HEK293T (cell line): ENCODE data around the gene DR1.

Experiments
- L3MBTL2 ChIP-seq: fragments of 450-650 bp; conservative IDR thresholded peaks from 2 replicates; pipeline ENCODE4 v1.6.1; 2016; ENCODE audit warnings: mild to moderate bottlenecking
- TARDBP ChIP-seq: fragments of 450-650 bp; IDR thresholded peaks from 2 replicates; pipeline ENCODE4 v1.6.1; 2016
- ZNF384 ChIP-seq: fragments of 450-650 bp; IDR thresholded peaks from 2 replicates; pipeline ENCODE4 v1.6.1; 2016

DNA sequence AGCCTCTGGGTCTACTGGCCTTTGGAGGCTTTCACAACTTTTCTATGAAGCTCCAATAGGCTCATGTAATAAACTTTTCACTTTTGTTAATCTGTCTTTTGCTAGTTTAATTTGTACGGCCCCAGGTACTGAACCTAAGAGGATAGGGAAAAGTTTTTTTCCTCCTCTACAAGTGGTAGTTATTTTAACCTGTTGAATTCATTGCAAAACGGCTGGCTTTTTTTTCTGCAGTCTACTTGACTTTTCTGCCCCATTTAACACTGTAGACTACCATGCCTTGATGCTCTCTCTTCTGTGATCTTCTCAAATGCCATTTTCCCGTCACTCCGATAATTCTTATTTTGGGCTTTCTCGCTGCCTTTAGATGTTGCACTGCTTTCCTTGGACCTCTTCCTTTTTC lies 43.6 kb upstream of the DR1 start:
- TF ChIP-seq L3MBTL2 (no peak), TARDBP (no peak), ZNF384 (no peak)
